PC-3 (cell line): ENCODE measurements around the gene CRHBP.

ENCODE experiments used
- CTCF ChIP-seq: fragments of 300-600 bp; sonication (generic); conservative IDR thresholded peaks from 2 replicates; pipeline ENCODE4 v1.5.1; 2017; ENCODE audit warnings: antibody characterized with exemption, low read depth, mild to moderate bottlenecking, low read length
- EZH2phosphoT487 ChIP-seq: fragments of 300-600 bp; sonication (generic); IDR thresholded peaks from 2 replicates; pipeline ENCODE4 v1.6.1; 2018; ENCODE audit warnings: mild to moderate bottlenecking, antibody characterized with exemption, low read length, borderline replicate concordance

GRCh38 chr5:76954383-76954763 lies 1.5 kb downstream of the CRHBP start:
- TF ChIP-seq CTCF, result no peak
- no peak for TF ChIP-seq EZH2phosphoT487
